Pancreas (tissue), 10 donors: ENCODE measurements around the gene ATXN1L. TPM values are rescaled to one million over a fixed set of nuclear protein-coding genes. Genes with fewer than 3 reads are reported as not detected.

Source experiments
- ATAC-seq, 4 donors: fragments of 200-7000 bp; cut with Tn5 transposase; one replicate each; pipeline versions ENCODE4 v1.8.0 to v1.9.1; 2020; ENCODE audit warnings: mild to moderate bottlenecking in 4 of 4, moderate library complexity in 4 of 4
- DNase-seq, 6 donors: peaks; one replicate each; pipeline ENCODE4 v3.0.0-alpha.2; 2020
- FAIRE-seq: peaks from 2 replicates; lab custom pipeline; 2012; peaks lifted over from hg19 to GRCh38; lab: Jason Lieb, UNC
- H3K27ac ChIP-seq, 4 donors: fragments of 200-600 bp; sonication (generic); 1 replicate in 3 of 4; 2 replicates in 1 of 4; pipeline versions ENCODE4 v1.5.0 to v1.8.0; 2020
- H3K27me3 ChIP-seq, 4 donors: fragments of 200-600 bp; one replicate each; pipeline ENCODE4 v1.8.0; 2021
- H3K36me3 ChIP-seq, 3 donors: fragments of 200-600 bp; sonication (generic) in 1 of 3; one replicate each; pipeline versions ENCODE4 v1.5.0 to v1.8.0; 2020 to 2021
- H3K4me1 ChIP-seq, 3 donors: fragments of 200-600 bp; one replicate each; pipeline ENCODE4 v1.8.0; 2021
- H3K4me3 ChIP-seq, 4 donors: fragments of 200-600 bp; sonication (generic) in 2 of 4; one replicate each; pipeline versions ENCODE4 v1.5.0 to v1.8.0; 2020 to 2021
- H3K9me3 ChIP-seq, 4 donors: fragments of 200-600 bp; one replicate each; pipeline ENCODE4 v1.8.0; 2021
- WGBS, 2 donors: extraction: QIAGEN DNeasy Blood & Tissue Kit; methylation state at CpG; one replicate each; pipeline ENCODE4 v1.1.7; 2013; 5-methylcytosine and 5-hydroxymethylcytosine counted together
- intact Hi-C, 3 donors: fragments of 100-400 bp; cut with DNase I; formaldehyde crosslinking; loops; one replicate each; pipeline versions ENCODE4 v1.11.1 to v1.14.2; 2022
- polyA plus RNA-seq, 2 donors: library from polyadenylated mRNA; stranded (reverse); fragments of 200-250 nt; gene quantifications; one replicate each; pipeline ENCODE4 v1.2.3, GENCODE V29; 2013
- total RNA-seq, 6 donors: library from RNA; stranded (reverse); fragmentation: NEBNext Ultra II Directional in 4 of 6; extraction: Animal tissue kit (Norgen Biotek cat#: 25700) in 4 of 6; gene quantifications; one replicate each; pipeline versions ENCODE4 v1.2.1 to v1.2.4, GENCODE V29; 2021 to 2023
- TF ChIP-seq, protein P1 (sequence below), 4 donors: fragments of 200-600 bp; sonication (generic) in 3 of 4; IDR thresholded peaks; one replicate each; pipeline versions ENCODE4 v1.5.0 to v1.8.0; 2021; ENCODE audit warnings: antibody characterized with exemption in 4 of 4
- donor health status: healthy with polysubstance abuse.
- donor health status: DM: no; HTN: no; CAD: no; lungs with moderate emphysema.
- donor health status: DM: no; HTN: no; CAD: no.
- donor health status: control.
- donor health status: control.
- donor health status: Bipolar disorder and iron deficiency.
- donor health status: DM: yes; HTN: yes; CAD: no.
- donor health status: DM: no; HTN: no; CAD: no.
- donor health status: DM: no; HTN: no; CAD: no.
- donor health status: DM: yes; HTN: yes; CAD: no.

Gene ATXN1L
- total and polyA plus RNA-seq, 8 donors, result 5.5 to 17.4 (median 11.6) TPM

DNA sequence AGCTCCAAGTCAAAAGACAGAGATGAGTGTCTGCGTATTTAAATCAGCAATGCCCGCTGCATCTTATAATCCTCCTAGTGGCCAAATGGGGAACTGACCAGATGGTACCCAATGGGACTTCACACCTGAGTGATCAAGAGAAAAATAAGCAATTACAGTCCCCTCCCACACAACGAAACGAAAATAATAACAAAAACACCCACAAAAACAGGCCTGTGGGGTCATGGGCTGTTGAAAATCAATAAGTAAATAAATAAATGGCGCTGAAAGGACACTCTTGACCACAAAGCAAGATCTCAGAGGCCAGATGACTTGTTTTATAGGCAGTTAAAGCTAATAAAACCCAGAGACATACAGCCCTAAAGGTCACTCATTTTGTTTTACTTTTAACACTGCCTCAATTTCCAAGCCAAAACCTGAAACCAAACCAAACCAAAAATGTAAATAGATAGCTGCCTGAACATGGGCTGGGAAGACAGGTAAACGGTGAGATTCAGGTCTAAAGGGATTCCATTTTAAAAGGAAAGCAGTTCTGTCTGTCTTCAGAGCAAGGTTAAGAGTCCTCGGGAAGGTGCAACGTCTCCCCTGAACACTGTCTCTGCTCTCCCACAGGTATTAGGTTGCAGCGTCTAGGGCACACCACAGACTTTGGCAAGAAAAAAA is 36.9 kb downstream of the ATXN1L start:
- Histone ChIP-seq H3K9me3 (no peaks in the 10 kb centered on the region), H3K4me1 (peaks cover 0 to 10% (median 0%) of the 10 kb centered on the region in 3 donors), H3K4me3 (peak overlapping the region; percentile 79 to 98 (median 90)), H3K36me3 (peaks cover 0 to 10% (median 0%) of the 10 kb centered on the region in 3 donors), H3K27me3 (no peaks in the 10 kb centered on the region), H3K27ac (peak overlapping the region; percentile 66 to 88 (median 84))
- DNase-seq (peak in 3 of 6 donors; percentile 48 to 71 (median 60)), ATAC-seq (peak; percentile 54 to 81 (median 68)), FAIRE-seq (no peak)
- 2 to 4% methylated on average over 9 of the region's 9 CpGs for WGBS, 2 donors
- TF ChIP-seq, protein P1, sequence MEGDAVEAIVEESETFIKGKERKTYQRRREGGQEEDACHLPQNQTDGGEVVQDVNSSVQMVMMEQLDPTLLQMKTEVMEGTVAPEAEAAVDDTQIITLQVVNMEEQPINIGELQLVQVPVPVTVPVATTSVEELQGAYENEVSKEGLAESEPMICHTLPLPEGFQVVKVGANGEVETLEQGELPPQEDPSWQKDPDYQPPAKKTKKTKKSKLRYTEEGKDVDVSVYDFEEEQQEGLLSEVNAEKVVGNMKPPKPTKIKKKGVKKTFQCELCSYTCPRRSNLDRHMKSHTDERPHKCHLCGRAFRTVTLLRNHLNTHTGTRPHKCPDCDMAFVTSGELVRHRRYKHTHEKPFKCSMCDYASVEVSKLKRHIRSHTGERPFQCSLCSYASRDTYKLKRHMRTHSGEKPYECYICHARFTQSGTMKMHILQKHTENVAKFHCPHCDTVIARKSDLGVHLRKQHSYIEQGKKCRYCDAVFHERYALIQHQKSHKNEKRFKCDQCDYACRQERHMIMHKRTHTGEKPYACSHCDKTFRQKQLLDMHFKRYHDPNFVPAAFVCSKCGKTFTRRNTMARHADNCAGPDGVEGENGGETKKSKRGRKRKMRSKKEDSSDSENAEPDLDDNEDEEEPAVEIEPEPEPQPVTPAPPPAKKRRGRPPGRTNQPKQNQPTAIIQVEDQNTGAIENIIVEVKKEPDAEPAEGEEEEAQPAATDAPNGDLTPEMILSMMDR (IDR thresholded peaks at IDR 0.05), result peak; percentile 76 to 93 (median 88)
- intact Hi-C loops, result no loop called here

- H3K27ac ChIP-seq, result peak overlapping the region; percentile 66 to 88 (median 84)
- DNase-seq (peak in 5 of 6 donors; percentile 35 to 78 (median 59)), ATAC-seq (peak; percentile 42 to 67 (median 54)), FAIRE-seq (no peak)
- H3K4me3 ChIP-seq, result peak overlapping the region; percentile 79 to 98 (median 90)
- H3K9me3 ChIP-seq, result no peaks in the 10 kb centered on the region
- intact Hi-C loops, result no loop called here
- H3K4me1 ChIP-seq, result peaks cover 0 to 10% (median 0%) of the 10 kb centered on the region in 3 donors
- WGBS, 2 donors, result 0 to 1% methylated on average over 36 to 46 of the region's 46 CpGs
- no peaks in the 10 kb centered on the region for H3K27me3 ChIP-seq
- peaks cover 0 to 10% (median 0%) of the 10 kb centered on the region in 3 donors for H3K36me3 ChIP-seq
- TF ChIP-seq, protein P1 (IDR thresholded peaks at IDR 0.05), result no peak
These were observed 37.5 kb downstream of the ATXN1L start for GRCh38 chr16:71883168-71883848.

GRCh38 chr16:71883849-71884638 is 38.3 kb downstream of the ATXN1L start, which contains the start of gene ZNF821:
TSS of gene ZNF821 (minus strand) at chr16:71884182. CDS start at chr16:71879946, 4,236 bp downstream.
- intact Hi-C loops, result no loop called here

GRCh38 chr16:71885261-71885650 is 39.5 kb downstream of the ATXN1L start:
- Histone ChIP-seq H3K27me3 (no peaks in the 10 kb centered on the region), H3K36me3 (peaks cover 0 to 5% (median 0%) of the 10 kb centered on the region in 3 donors), H3K9me3 (no peaks in the 10 kb centered on the region), H3K4me1 (peaks cover 0 to 10% (median 0%) of the 10 kb centered on the region in 3 donors), H3K4me3 (no peak overlapping the region), H3K27ac (no peak overlapping the region)
- TF ChIP-seq, protein P1 (IDR thresholded peaks at IDR 0.05), result no peak
- ATAC-seq (no peak), FAIRE-seq (no peak), DNase-seq (no peak)
- intact Hi-C loops, result no loop called here
- 51 to 56% methylated on average over 4 of the region's 4 CpGs for WGBS, 2 donors

More at GRCh38 chr16:71883849-71884638, 38.3 kb downstream of the ATXN1L start, which contains the start of gene ZNF821:
- no peaks in the 10 kb centered on the region for H3K27me3 ChIP-seq
- ATAC-seq (peak; percentile 91 to 92 (median 92)), DNase-seq (peak; percentile 73 to 89 (median 82)), FAIRE-seq (no peak)
- TF ChIP-seq, protein P1 (IDR thresholded peaks at IDR 0.05), result peak in 3 of 4 donors; percentile 13 to 34 (median 18)
- H3K4me3 ChIP-seq, result peak within 1 kb of the TSS; percentile 79 to 98 (median 90)
- H3K27ac ChIP-seq, result peak within 1 kb of the TSS; percentile 66 to 88 (median 84)
- H3K36me3 ChIP-seq, result peaks cover 0 to 10% (median 0%) of the 10 kb centered on the region in 3 donors
- 0 to 1% methylated on average over 36 to 84 of the region's 85 CpGs for WGBS, 2 donors
- peaks cover 0 to 10% (median 0%) of the 10 kb centered on the region in 3 donors for H3K4me1 ChIP-seq
- H3K9me3 ChIP-seq, result no peaks in the 10 kb centered on the region
